Loucy (cell line): Measurements from ENCODE around the gene MICAL2.

Experiments used
- H2AFZ ChIP-seq: fragments of 200-600 bp; sonication (generic); 2 replicates; pipeline ENCODE4 v1.6.0; 2016; ENCODE audit warnings: antibody characterized with exemption, mild to moderate bottlenecking, low read length, moderate library complexity
- H3F3A ChIP-seq: fragments of 200-600 bp; 2 replicates; pipeline ENCODE4 v1.6.0; 2016; ENCODE audit warnings: antibody characterized with exemption, low read depth, mild to moderate bottlenecking
- H3K27me3 ChIP-seq: fragments of 200-600 bp; sonication (generic); 2 replicates; pipeline ENCODE4 v1.6.1; 2014; ENCODE audit warnings: low read length, mild to moderate bottlenecking; ENCODE audit not compliant: insufficient read depth, poor library complexity, severe bottlenecking
- H3K36me3 ChIP-seq: fragments of 200-600 bp; sonication (generic); 2 replicates; pipeline ENCODE4 v1.6.1; 2016; ENCODE audit warnings: low read length; ENCODE audit not compliant: insufficient read depth
- H3K4me1 ChIP-seq: fragments of 200-600 bp; sonication (generic); 2 replicates; pipeline ENCODE4 v1.5.1; 2014; ENCODE audit warnings: low read length, mild to moderate bottlenecking; ENCODE audit not compliant: insufficient read depth, poor library complexity, severe bottlenecking
- H3K4me2 ChIP-seq: fragments of 200-600 bp; sonication (generic); 2 replicates; pipeline ENCODE4 v1.6.0; 2014; ENCODE audit warnings: antibody characterized with exemption, low read length, low read depth, mild to moderate bottlenecking; ENCODE audit not compliant: poor library complexity, severe bottlenecking
- H3K4me3 ChIP-seq: fragments of 200-600 bp; sonication (generic); 2 replicates; pipeline ENCODE4 v1.5.1; 2014; ENCODE audit warnings: low read length, mild to moderate bottlenecking, mixed read lengths; ENCODE audit not compliant: poor library complexity, severe bottlenecking
- H3K79me2 ChIP-seq: fragments of 200-600 bp; sonication (generic); 2 replicates; pipeline ENCODE4 v1.6.1; 2014; ENCODE audit warnings: low read length; ENCODE audit not compliant: insufficient read depth
- H3K9ac ChIP-seq: fragments of 200-600 bp; sonication (generic); 2 replicates; pipeline ENCODE4 v1.6.0; 2014; ENCODE audit warnings: mild to moderate bottlenecking, low read depth, low read length, moderate library complexity; ENCODE audit not compliant: poor library complexity, severe bottlenecking
- H3K9me2 ChIP-seq: fragments of 200-600 bp; sonication (generic); replicated peaks from 2 replicates; pipeline ENCODE4 v1.6.1; 2016; ENCODE audit warnings: low read depth, low read length, mixed read lengths
- H3K9me3 ChIP-seq: fragments of 200-600 bp; sonication (generic); 2 replicates; pipeline ENCODE4 v1.6.1; 2014; ENCODE audit warnings: mild to moderate bottlenecking, antibody characterized with exemption, low read length, low read depth; ENCODE audit not compliant: insufficient read depth
- H4K20me1 ChIP-seq: fragments of 200-600 bp; sonication (generic); 2 replicates; pipeline ENCODE4 v1.6.0; 2014; ENCODE audit warnings: antibody characterized with exemption, low read length, mild to moderate bottlenecking; ENCODE audit not compliant: insufficient read depth, poor library complexity, severe bottlenecking
- CTCF ChIP-seq: fragments of 200-600 bp; sonication (generic); conservative IDR thresholded peaks from 2 replicates; pipeline ENCODE4 v1.5.1; 2014; ENCODE audit warnings: mild to moderate bottlenecking, antibody characterized with exemption, low read length
- EZH2phosphoT487 ChIP-seq: fragments of 200-600 bp; IDR thresholded peaks from 2 replicates; pipeline ENCODE4 v1.6.1; 2018; ENCODE audit warnings: antibody characterized with exemption, mild to moderate bottlenecking, moderate library complexity, borderline replicate concordance

MICAL2 gene

GRCh38 chr11:12220305-12220704 is 109.9 kb downstream of the MICAL2 start:
- H3K4me2 ChIP-seq = no peak overlapping the region

GRCh38 chr11:12221051-12221535 is 110.7 kb downstream of the MICAL2 start:
- 0 out of 2 replicates have a peak, but pooled peaks cover 4% of the 10 kb centered on the region for H3K79me2 ChIP-seq
- H3K4me1 ChIP-seq = peaks cover 69% of the 10 kb centered on the region
- H2AFZ ChIP-seq = no peak overlapping the region
- H3K36me3 ChIP-seq = no peaks in the 10 kb centered on the region
- no peak overlapping the region for H3K4me2 ChIP-seq
- no peaks in the 10 kb centered on the region for H3K27me3 ChIP-seq
- no peak overlapping the region for H3K9ac ChIP-seq
- TF ChIP-seq CTCF (no peak), EZH2phosphoT487 (no peak)
- H3F3A ChIP-seq = peaks cover 3% of the 10 kb centered on the region; the same call in 1 of the 2 replicates
- H3K9me2 ChIP-seq = no peaks in the 10 kb centered on the region
- no peak overlapping the region for H3K4me3 ChIP-seq
- H4K20me1 ChIP-seq = no peaks in the 10 kb centered on the region
- H3K9me3 ChIP-seq = no peaks in the 10 kb centered on the region

More at GRCh38 chr11:12220305-12220704, 109.9 kb downstream of the MICAL2 start:
- Histone ChIP-seq H3F3A (peaks cover 3% of the 10 kb centered on the region; the same call in 1 of the 2 replicates), H3K9me2 (no peaks in the 10 kb centered on the region), H3K36me3 (no peaks in the 10 kb centered on the region), H4K20me1 (no peaks in the 10 kb centered on the region), H3K4me3 (no peak overlapping the region), H3K9me3 (no peaks in the 10 kb centered on the region), H3K9ac (no peak overlapping the region), H3K27me3 (no peaks in the 10 kb centered on the region), H2AFZ (no peak overlapping the region), H3K79me2 (0 out of 2 replicates have a peak, but pooled peaks cover 4% of the 10 kb centered on the region), H3K4me1 (peaks cover 74% of the 10 kb centered on the region)
- TF ChIP-seq CTCF (no peak), EZH2phosphoT487 (no peak)

- no peak for TF ChIP-seq EZH2phosphoT487
- TF ChIP-seq CTCF = no peak
- Histone ChIP-seq H3K9me3 (no peaks in the 10 kb centered on the region), H3K9me2 (no peaks in the 10 kb centered on the region), H3K4me3 (no peak overlapping the region), H3K36me3 (no peaks in the 10 kb centered on the region), H3K4me2 (peak overlapping the region; percentile 87), H3K79me2 (0 out of 2 replicates have a peak, but pooled peaks cover 4% of the 10 kb centered on the region), H4K20me1 (no peaks in the 10 kb centered on the region), H3F3A (peaks cover 3% of the 10 kb centered on the region; the same call in 1 of the 2 replicates), H3K9ac (peak overlapping the region; percentile 95), H3K27me3 (no peaks in the 10 kb centered on the region), H2AFZ (no peak overlapping the region), H3K4me1 (peaks cover 61% of the 10 kb centered on the region)
Measured at GRCh38 chr11:12222055-12222792, 111.8 kb downstream of the MICAL2 start.
